Measurements from ENCODE around the gene PUS10. TPM values are rescaled to one million over a fixed set of nuclear protein-coding genes. Genes with fewer than 3 reads are reported as not detected.

The PUS10 gene
- total and polyA plus RNA-seq, 2 experiments from 2014 or later = 2.2 to 2.5 TPM

GRCh38 chr2:60957224-60957623, 60.8 kb downstream of the PUS10 start:
- H3K27ac Mint-ChIP-seq = no peak overlapping the region
- TF ChIP-seq JUNB (IDR thresholded peaks at IDR 0.05; ENCODE audit: unreplicated experiment) (no peak), ZNF114 (CRISPR knock-in tag; IDR thresholded peaks at IDR 0.05) (no peak), NANOG (IDR thresholded peaks at IDR 0.05; ENCODE audit: borderline replicate concordance) (no peak), CREB1 (CRISPR knock-in tag; IDR thresholded peaks at IDR 0.05; ENCODE audit: low read depth) (no peak), REST (IDR thresholded peaks at IDR 0.05; ENCODE audit: unreplicated experiment) (no peak), ZNF331 (CRISPR knock-in tag; IDR thresholded peaks at IDR 0.05; ENCODE audit: low read depth) (no peak), ZNF462 (CRISPR knock-in tag; IDR thresholded peaks at IDR 0.05) (no peak), ETS1 (IDR thresholded peaks at IDR 0.05) (no peak), CTCF (conservative IDR thresholded peaks at IDR 0.05; ENCODE audit: low read depth in 2 of 2) (no peak), EZH2 (IDR thresholded peaks at IDR 0.05; ENCODE audit: low read depth, unreplicated experiment) (no peak), STAT1 (IDR thresholded peaks at IDR 0.05; ENCODE audit: unreplicated experiment) (no peak), POLR2AphosphoS5 (IDR thresholded peaks at IDR 0.05; ENCODE audit: low read depth) (no peak), EZH2phosphoT487 (IDR thresholded peaks at IDR 0.05; ENCODE audit: unreplicated experiment) (no peak)
- no peak for ATAC-seq

More at GRCh38 chr2:60957224-60957623, 60.8 kb downstream of the PUS10 start:
- H3K9me3 Mint-ChIP-seq = no peaks in the 10 kb centered on the region
- no peak overlapping the region for H3K4me3 Mint-ChIP-seq
- H3K27ac ChIP-seq (ENCODE audit: low read depth) = no peak overlapping the region
- H3K79me2 ChIP-seq (replicated peaks; ENCODE audit: insufficient read depth) = no peaks in the 10 kb centered on the region
- no peak overlapping the region for H2AFZ ChIP-seq
- no peak overlapping the region for H3K4me3 ChIP-seq
- DNase-seq (ENCODE audit: low spot score) = no peak
- no peaks in the 10 kb centered on the region for H3K9me2 ChIP-seq (ENCODE audit: insufficient read depth)
- H4K20me1 ChIP-seq (replicated peaks; ENCODE audit: insufficient read depth) = no peaks in the 10 kb centered on the region
- H3K27me3 ChIP-seq (ENCODE audit: insufficient read depth) = no peaks in the 10 kb centered on the region
- no peaks in the 10 kb centered on the region for H3K36me3 ChIP-seq (ENCODE audit: insufficient read depth)
- H3K4me1 ChIP-seq (ENCODE audit: insufficient read depth) = no peaks in the 10 kb centered on the region
- no peaks in the 10 kb centered on the region for H3K4me1 Mint-ChIP-seq
- H3K27me3 Mint-ChIP-seq (ENCODE audit: insufficient read depth, low read depth, poor library complexity) = peaks cover 1% of the 10 kb centered on the region
- H3F3A ChIP-seq (replicated peaks; ENCODE audit: low read depth) = no peaks in the 10 kb centered on the region
- no peak overlapping the region for H3K4me2 ChIP-seq
- no peaks in the 10 kb centered on the region for H3K36me3 Mint-ChIP-seq (ENCODE audit: low read depth)
